SJCRH30 (cell line): ENCODE results near the gene NACC1. TPM values are rescaled to one million over a fixed set of nuclear protein-coding genes. Genes with fewer than 3 reads are reported as not detected.
"Not testable (repeated sequence)": the region's sequence is repeated elsewhere in the genome, so short reads cannot be mapped to it uniquely, and the experiment has no call there.

Source experiments
- DNase-seq, 2 experiments: peaks; one replicate each; pipeline ENCODE4 v3.0.0-alpha.2; 2015 to 2020
- H3K27ac ChIP-seq: fragments of 250-450 bp; sonication (Bioruptor Pico); 2 replicates; pipeline ENCODE4 v1.5.1; 2020; ENCODE audit warnings: mild to moderate bottlenecking, moderate library complexity
- H3K27me3 ChIP-seq: fragments of 250-450 bp; sonication (Bioruptor Pico); 2 replicates; pipeline ENCODE4 v1.5.1; 2020; ENCODE audit warnings: mild to moderate bottlenecking, moderate library complexity
- H3K36me3 ChIP-seq: fragments of 250-450 bp; sonication (Bioruptor Pico); 2 replicates; pipeline ENCODE4 v1.5.1; 2020; ENCODE audit warnings: mild to moderate bottlenecking, moderate library complexity
- H3K4me1 ChIP-seq: fragments of 250-450 bp; sonication (Bioruptor Pico); 2 replicates; pipeline ENCODE4 v1.5.1; 2020; ENCODE audit warnings: mild to moderate bottlenecking, moderate library complexity
- H3K4me3 ChIP-seq: fragments of 250-450 bp; sonication (Bioruptor Pico); 2 replicates; pipeline ENCODE4 v1.5.1; 2020; ENCODE audit warnings: mild to moderate bottlenecking, moderate library complexity
- H3K9me3 ChIP-seq: fragments of 250-450 bp; sonication (Bioruptor Pico); replicated peaks from 2 replicates; pipeline ENCODE4 v1.5.1; 2020; ENCODE audit warnings: mild to moderate bottlenecking, moderate library complexity
- total RNA-seq: library from RNA; depleted of rRNA; stranded (reverse); fragments of >200 nt; shearing (Covaris generic); gene quantifications from 2 replicates; pipeline ENCODE4 v1.2.3, GENCODE V29; 2014

The NACC1 gene
- total RNA-seq, 1 experiment from 2014 or later: 103 TPM

- no peaks in the 10 kb centered on the region for H3K9me3 ChIP-seq
- H3K4me3 ChIP-seq: peak overlapping the region; percentile 56
- peak overlapping the region; percentile 97 for H3K27ac ChIP-seq
- no peaks in the 10 kb centered on the region for H3K27me3 ChIP-seq
- peaks cover 39% of the 10 kb centered on the region for H3K4me1 ChIP-seq
- no peaks in the 10 kb centered on the region for H3K36me3 ChIP-seq
- DNase-seq: peak; percentile 97 to 98
Observed at GRCh38 chr19:13163609-13164342, 45.7 kb downstream of the NACC1 start.

DNA sequence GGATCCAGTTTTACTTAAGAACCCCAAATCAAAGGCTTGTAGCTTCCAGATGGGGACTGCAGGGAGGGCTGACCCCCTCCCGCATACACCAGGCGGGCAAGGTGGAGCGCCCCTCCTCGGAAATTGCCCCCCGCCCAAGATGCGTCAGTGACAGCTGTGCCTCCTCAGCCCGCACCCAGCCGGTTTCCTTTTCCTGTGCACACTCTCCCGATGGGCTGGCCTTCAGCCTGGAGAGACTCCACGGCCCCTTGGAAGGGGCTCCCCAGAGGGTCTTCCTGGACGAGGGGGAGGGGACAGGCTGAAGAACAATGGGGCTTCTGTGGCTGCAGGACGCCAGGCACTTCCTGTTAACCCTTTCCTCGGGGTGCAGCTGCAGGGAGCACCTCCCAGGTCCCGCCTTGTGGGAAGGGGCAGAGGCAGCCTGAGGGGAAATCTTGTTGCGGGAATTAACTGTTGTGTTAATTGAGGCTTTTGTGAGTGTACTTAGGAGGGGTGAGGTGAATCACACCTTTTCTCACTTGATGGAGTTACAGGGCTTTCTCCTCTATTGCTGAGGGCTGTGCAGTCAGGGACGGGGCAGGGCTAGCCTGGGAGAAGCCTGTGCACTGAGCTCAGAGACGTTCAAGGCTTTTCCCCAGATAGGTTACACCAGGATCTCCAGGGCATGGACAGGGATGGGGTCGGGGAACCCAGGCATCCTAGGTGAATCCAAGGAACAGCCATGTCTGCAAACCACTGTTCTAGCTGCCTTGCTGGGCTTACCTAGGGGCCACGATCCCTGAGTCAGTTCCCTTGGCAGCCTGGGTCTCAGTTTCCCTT, 46.5 kb downstream of the NACC1 start:
- Histone ChIP-seq H3K36me3 (no peaks in the 10 kb centered on the region), H3K9me3 (no peaks in the 10 kb centered on the region), H3K27ac (peak overlapping the region; percentile 97), H3K27me3 (no peaks in the 10 kb centered on the region), H3K4me1 (peaks cover 39% of the 10 kb centered on the region), H3K4me3 (peak overlapping the region; percentile 56)
- peak; percentile 99 to 100 for DNase-seq

- Histone ChIP-seq H3K4me3 (peak overlapping the region; percentile 56), H3K27me3 (no peaks in the 10 kb centered on the region), H3K27ac (peak overlapping the region; percentile 97), H3K36me3 (no peaks in the 10 kb centered on the region), H3K4me1 (peaks cover 39% of the 10 kb centered on the region), H3K9me3 (no peaks in the 10 kb centered on the region)
- peak; percentile 45 to 63 for DNase-seq
Observed at GRCh38 chr19:13165162-13165997, 47.3 kb downstream of the NACC1 start.

GRCh38 chr19:13166151-13166550, 48.1 kb downstream of the NACC1 start:
- H3K27me3 ChIP-seq, H3K36me3 ChIP-seq, H3K9me3 ChIP-seq, DNase-seq, H3K4me3 ChIP-seq, H3K27ac ChIP-seq: not testable (repeated sequence)
- H3K4me1 ChIP-seq: peaks cover 39% of the 10 kb centered on the region

DNA sequence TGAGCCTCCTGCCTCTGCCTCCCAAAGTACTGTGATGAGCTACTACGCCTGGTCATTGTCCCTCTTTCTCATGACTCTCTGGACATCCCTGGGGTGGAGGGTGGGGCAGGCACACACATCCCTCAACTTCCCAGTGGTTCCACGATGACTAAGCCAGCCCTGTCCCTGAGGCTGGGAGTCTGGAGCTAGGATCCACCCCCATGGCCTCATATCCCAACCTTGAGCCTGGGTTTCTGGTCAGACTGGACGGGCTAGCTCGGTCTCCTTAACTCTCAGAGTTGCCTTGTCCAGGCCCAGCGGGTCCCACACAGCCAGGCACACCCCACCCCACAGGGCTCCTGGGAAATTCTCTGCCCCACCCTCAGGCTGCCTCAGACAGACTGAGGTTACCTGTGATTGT, 51.7 kb downstream of the NACC1 start:
- peak in 1 of 2 experiments; percentile 22 for DNase-seq
- Histone ChIP-seq H3K27me3 (no peaks in the 10 kb centered on the region), H3K9me3 (no peaks in the 10 kb centered on the region), H3K4me3 (no peak overlapping the region), H3K36me3 (no peaks in the 10 kb centered on the region), H3K4me1 (peaks cover 38% of the 10 kb centered on the region), H3K27ac (no peak overlapping the region)

- no peak overlapping the region for H3K4me3 ChIP-seq
- DNase-seq: no peak
- peaks cover 31% of the 10 kb centered on the region for H3K4me1 ChIP-seq
- no peaks in the 10 kb centered on the region for H3K9me3 ChIP-seq
- no peaks in the 10 kb centered on the region for H3K36me3 ChIP-seq
- H3K27ac ChIP-seq: no peak overlapping the region
- no peaks in the 10 kb centered on the region for H3K27me3 ChIP-seq
Observed at GRCh38 chr19:13171146-13171545, 53.1 kb downstream of the NACC1 start.

DNA sequence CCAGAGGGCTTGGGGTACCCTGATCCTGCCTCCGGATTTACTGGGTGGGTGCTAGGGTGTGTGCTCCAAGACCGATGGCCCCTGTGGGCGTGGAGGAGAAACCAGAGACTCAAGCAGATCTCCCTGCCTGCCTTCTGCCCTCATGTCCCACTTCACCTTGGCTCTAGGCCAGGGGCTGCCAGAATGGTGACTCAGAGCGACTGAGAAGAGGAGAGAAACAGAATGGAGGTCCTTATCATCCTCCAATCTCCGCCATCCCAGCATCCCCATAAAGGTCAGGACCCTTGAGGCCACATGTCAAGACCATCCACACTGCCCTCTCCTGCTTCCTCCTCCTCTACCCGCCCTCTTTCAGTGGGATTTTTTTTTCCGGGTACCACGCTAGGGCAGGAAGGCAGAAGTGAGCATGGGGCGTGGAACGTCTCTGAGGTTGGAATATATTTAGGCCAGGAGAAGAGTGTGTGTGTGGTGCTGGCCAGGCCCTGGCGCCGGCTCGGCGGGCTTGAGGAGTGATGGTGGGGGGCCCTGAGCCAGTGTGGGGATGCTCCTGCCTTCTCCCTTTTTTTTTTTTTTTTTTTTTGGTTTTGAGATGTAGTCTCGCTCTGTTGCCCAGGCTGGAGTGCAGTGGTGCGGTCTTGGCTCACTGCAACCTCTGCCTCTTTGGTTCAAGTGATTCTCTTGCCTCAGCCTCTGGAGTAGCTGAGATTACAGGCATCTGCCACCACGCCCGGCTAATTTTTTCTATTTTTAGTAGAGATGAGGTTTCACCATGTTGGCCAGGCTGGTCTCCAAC, 54.5 kb downstream of the NACC1 start:
- Histone ChIP-seq H3K27ac (peak overlapping the region; percentile 56), H3K36me3 (no peaks in the 10 kb centered on the region), H3K4me3 (peak overlapping the region; percentile 37), H3K27me3 (no peaks in the 10 kb centered on the region), H3K9me3 (no peaks in the 10 kb centered on the region), H3K4me1 (peaks cover 28% of the 10 kb centered on the region)
- peak; percentile 95 to 97 for DNase-seq

- Histone ChIP-seq H3K4me3 (no peak overlapping the region), H3K27ac (peak overlapping the region; percentile 56; the same call in 1 of the 2 replicates), H3K27me3 (no peaks in the 10 kb centered on the region), H3K9me3 (no peaks in the 10 kb centered on the region), H3K4me1 (peaks cover 23% of the 10 kb centered on the region), H3K36me3 (no peaks in the 10 kb centered on the region)
- DNase-seq: no peak
Observed at GRCh38 chr19:13173139-13173737, 55.2 kb downstream of the NACC1 start.

GRCh38 chr19:13176345-13176744, 58.3 kb downstream of the NACC1 start:
- Histone ChIP-seq H3K9me3 (no peaks in the 10 kb centered on the region), H3K36me3 (no peaks in the 10 kb centered on the region), H3K27ac (no peak overlapping the region), H3K4me1 (peaks cover 25% of the 10 kb centered on the region), H3K27me3 (no peaks in the 10 kb centered on the region), H3K4me3 (no peak overlapping the region)
- DNase-seq: peak in 1 of 2 experiments; percentile 30

- H3K9me3 ChIP-seq, H3K27ac ChIP-seq, DNase-seq, H3K27me3 ChIP-seq, H3K4me3 ChIP-seq, H3K36me3 ChIP-seq: not testable (repeated sequence)
- peaks cover 25% of the 10 kb centered on the region for H3K4me1 ChIP-seq
Observed at GRCh38 chr19:13177584-13177983, 59.5 kb downstream of the NACC1 start.

DNA sequence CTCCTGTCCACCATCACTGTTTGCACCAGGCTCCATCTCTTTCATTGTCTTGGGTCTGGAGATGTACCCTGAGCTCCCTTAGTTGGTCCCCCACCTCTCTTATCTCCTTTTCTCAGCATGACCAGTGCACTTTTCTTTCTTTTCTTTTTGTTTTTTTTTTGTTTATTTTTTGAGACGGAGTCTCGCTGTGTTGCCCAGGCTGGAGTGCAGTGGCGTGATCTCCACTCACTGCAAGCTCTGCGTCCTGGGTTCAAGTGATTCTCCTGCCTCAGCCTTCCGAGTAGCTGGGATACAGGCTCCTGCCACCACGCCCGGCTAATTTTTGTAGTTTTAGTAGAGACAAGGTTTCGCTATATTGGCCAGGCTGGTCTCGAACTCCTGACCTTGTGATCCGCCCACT, 60.2 kb downstream of the NACC1 start:
- H3K27ac ChIP-seq, H3K4me3 ChIP-seq, H3K27me3 ChIP-seq, H3K36me3 ChIP-seq, DNase-seq, H3K9me3 ChIP-seq: not testable (repeated sequence)
- peaks cover 20% of the 10 kb centered on the region for H3K4me1 ChIP-seq

GRCh38 chr19:13181747-13182388, 63.8 kb downstream of the NACC1 start:
- peak overlapping the region; percentile 18 for H3K4me3 ChIP-seq
- peaks cover 15% of the 10 kb centered on the region for H3K4me1 ChIP-seq
- no peaks in the 10 kb centered on the region for H3K36me3 ChIP-seq
- no peaks in the 10 kb centered on the region for H3K27me3 ChIP-seq
- no peak overlapping the region for H3K27ac ChIP-seq
- no peaks in the 10 kb centered on the region for H3K9me3 ChIP-seq
- peak; percentile 71 to 80 for DNase-seq

DNA sequence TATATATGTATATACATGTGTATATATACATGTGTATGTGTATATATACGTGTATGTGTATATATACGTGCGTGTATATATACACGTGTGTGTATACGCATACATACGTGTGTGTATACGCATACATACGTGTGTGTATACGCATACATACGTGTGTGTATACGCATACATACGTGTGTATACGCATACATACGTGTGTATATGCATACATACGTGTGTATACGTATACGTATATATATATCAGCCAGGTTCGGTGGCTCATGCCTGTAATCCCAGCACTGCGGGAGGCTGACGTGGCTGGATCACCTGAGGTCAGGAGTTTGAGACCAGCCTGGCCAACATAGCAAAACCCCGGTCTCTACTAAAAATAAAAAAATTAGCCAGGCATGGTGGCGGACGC, 66.9 kb downstream of the NACC1 start:
- H3K27me3 ChIP-seq, H3K4me3 ChIP-seq, DNase-seq, H3K36me3 ChIP-seq, H3K9me3 ChIP-seq, H3K27ac ChIP-seq: not testable (repeated sequence)
- H3K4me1 ChIP-seq: peaks cover 15% of the 10 kb centered on the region
